ENCODE data around the gene GCNT2. TPM values are rescaled to one million over a fixed set of nuclear protein-coding genes. Genes with fewer than 3 reads are reported as not detected.

GCNT2 gene
- total and polyA plus RNA-seq, 2 of the 8 experiments (the other 6 are each of a cell fraction or from before 2014, with no cell fraction given): 19.3 to 52.5 TPM

DNA sequence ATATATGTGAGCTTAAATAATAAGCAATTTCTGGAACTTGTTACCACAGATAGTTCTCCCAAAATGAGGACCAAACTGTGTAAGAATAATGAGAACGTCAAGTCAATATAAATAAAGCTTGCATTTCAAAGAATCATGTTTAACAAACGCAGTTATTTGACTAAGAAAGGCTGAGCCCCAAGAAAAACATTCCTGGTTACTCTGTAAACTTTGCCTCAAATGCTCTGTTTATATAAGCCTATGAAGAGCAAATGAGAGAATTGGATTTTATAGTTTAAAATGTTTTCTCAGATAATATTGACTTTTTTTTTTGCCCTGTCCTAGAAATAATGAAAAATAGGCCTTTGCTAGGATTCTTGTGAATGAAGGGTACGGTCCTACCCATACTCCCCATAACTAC is 91.9 kb downstream of the GCNT2 start (continued):
- TF ChIP-seq CTCF (IDR thresholded peaks at IDR 0.05; ENCODE audit: control extremely low read depth in 1 of 3, insufficient read depth in 1 of 3, low read depth in 1 of 3, low read length in 3 of 3) (no peak), POLR2A (IDR thresholded peaks at IDR 0.05; ENCODE audit: control extremely low read depth in 1 of 2, low read depth in 2 of 2, low read length in 2 of 2) (no peak), CHD1 (IDR thresholded peaks at IDR 0.05; ENCODE audit: low read depth, low read length) (no peak), BRCA1 (IDR thresholded peaks at IDR 0.05; ENCODE audit: low read depth, low read length) (no peak)
- TF ChIP-seq, protein P1, sequence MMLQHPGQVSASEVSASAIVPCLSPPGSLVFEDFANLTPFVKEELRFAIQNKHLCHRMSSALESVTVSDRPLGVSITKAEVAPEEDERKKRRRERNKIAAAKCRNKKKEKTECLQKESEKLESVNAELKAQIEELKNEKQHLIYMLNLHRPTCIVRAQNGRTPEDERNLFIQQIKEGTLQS (IDR thresholded peaks at IDR 0.05; ENCODE audit: insufficient read depth, low read depth, low read length): no peak
